ENCODE data around the gene LAMA5. TPM values are rescaled to one million over a fixed set of nuclear protein-coding genes. Genes with fewer than 3 reads are reported as not detected.
A peak's percentile ranks its signal among the peaks of the same experiment; 100 is the strongest.

The LAMA5 gene
- total and polyA plus RNA-seq, 2 experiments from 2014 or later = 162 to 168 TPM

DNA sequence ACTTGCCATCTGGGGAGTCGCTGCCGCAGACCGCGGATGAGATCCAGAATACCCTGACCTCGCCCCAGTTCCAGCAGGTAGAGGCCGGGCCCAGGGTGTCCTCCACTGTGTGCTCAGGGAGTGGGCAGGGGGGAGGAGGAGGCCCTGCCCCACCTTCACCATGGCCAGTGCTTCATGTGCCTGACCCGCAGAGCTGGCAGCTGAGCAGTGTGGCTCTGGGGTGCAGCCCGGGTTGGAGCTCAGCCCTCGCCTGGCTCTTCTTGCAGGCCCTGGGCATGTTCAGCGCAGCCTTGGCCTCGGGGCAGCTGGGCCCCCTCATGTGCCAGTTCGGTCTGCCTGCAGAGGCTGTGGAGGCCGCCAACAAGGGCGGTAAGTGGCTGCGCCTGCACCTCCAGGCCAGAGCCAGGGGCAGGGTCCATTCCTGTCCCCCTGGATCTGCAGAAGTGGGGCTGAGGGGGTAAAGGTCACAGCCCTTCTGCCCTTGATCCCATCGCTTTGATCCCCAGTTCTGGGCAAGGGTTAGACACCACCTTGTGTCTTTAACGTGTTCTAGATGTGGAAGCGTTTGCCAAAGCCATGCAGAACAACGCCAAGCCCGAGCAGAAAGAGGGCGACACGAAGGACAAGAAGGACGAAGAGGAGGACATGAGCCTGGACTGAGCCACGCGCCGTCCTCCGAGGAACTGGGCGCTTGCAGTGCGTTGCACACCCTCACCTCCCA lies 58.9 kb downstream of the LAMA5 start:
- no peak for DNase-seq (ENCODE audit: low read depth in 1 of 2, low spot score in 1 of 2)
- Histone ChIP-seq H3K27ac (peak overlapping the region; percentile 43), H3K4me1 (ENCODE audit: low read depth) (peaks cover 13% of the 10 kb centered on the region), H3K27me3 (no peaks in the 10 kb centered on the region), H3K36me3 (peaks cover 62% of the 10 kb centered on the region), H3K4me3 (no peak overlapping the region), H3K9me3 (ENCODE audit: low read depth) (no peaks in the 10 kb centered on the region)
- TF ChIP-seq CTCF (IDR thresholded peaks at IDR 0.05; ENCODE audit: low read depth, low read length) = no peak

DNA sequence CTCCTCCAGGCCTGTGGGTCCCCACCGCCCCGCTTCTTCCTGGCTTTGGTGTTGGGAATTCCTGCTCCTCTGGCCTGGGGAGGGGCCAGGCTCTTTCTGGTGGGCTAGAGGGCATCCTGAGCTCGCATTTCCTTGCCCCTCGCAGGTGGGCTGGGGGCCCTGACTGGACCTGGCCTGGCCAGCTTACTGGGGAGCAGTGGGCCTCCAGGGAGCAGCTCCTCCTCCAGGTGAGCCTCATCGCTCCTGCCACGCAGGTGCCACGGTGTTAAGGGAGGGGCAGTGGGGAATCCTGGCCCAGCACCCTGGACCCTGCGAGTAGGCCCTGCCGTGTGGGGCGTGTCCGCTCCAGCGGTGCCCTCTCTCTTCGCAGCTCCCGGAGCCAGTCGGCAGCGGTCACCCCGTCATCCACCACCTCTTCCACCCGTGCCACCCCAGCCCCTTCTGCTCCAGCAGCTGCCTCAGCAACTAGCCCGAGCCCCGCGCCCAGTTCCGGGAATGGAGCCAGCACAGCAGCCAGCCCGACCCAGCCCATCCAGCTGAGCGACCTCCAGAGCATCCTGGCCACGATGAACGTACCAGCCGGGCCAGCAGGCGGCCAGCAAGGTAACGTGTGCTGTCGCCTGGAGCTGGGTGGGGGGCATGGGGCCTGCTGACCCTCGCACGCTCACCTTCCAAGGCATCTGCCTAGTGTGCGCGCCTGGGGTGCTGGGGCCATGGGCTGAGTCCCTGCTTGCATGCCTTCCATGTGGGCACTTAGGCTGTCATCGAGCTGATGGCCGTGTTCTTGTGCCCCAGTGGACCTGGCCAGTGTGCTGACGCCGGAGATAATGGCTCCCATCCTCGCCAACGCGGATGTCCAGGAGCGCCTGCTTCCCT lies 59.6 kb downstream of the LAMA5 start:
- Histone ChIP-seq H3K4me1 (ENCODE audit: low read depth) (peaks cover 13% of the 10 kb centered on the region), H3K4me3 (no peak overlapping the region), H3K27me3 (no peaks in the 10 kb centered on the region), H3K36me3 (peaks cover 54% of the 10 kb centered on the region), H3K9me3 (ENCODE audit: low read depth) (no peaks in the 10 kb centered on the region), H3K27ac (peak overlapping the region; percentile 17)
- no peak for TF ChIP-seq CTCF (IDR thresholded peaks at IDR 0.05; ENCODE audit: low read depth, low read length)
- no peak for DNase-seq (ENCODE audit: low read depth in 1 of 2, low spot score in 1 of 2)

DNA sequence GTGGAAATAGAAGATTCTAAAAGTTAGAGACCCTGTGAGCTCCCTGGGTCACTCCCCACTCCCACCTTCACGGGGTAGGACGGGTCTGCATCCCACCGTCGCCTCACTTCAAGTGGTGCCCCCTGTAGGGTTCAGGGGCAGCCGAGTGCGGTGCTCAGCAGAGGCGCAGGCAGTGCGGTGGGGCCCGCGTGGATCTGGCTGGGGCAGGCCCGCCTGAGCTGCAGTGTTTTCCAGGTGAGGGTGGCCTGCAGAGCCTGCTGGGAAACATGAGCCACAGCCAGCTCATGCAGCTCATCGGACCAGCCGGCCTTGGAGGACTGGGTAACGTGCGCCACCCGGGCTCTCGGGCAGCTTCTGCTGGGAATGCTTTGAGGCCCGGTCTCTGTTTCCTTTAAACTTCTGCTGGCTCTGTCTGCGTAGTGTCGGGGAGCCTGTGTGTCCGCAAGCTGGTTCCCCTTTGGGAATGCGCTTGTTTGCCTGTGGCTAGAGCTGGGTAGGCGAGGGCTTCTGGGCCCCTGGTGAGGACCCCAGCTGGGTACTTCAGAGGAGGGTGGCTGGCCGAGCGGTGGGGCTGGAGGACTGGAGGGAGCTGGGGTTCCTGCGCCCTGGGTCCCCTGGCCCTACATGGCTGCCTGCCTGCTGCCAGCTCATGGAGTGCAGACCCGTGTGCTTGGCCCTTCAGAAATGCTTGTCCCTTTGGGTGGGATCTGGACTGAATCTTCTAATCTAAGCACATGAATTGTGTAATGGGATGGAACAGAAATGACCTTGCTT lies 60.5 kb downstream of the LAMA5 start:
- Histone ChIP-seq H3K27ac (peak overlapping the region; percentile 17), H3K4me3 (no peak overlapping the region), H3K9me3 (ENCODE audit: low read depth) (no peaks in the 10 kb centered on the region), H3K36me3 (peaks cover 47% of the 10 kb centered on the region), H3K27me3 (no peaks in the 10 kb centered on the region), H3K4me1 (ENCODE audit: low read depth) (peaks cover 13% of the 10 kb centered on the region)
- no peak for DNase-seq (ENCODE audit: low read depth in 1 of 2, low spot score in 1 of 2)
- TF ChIP-seq CTCF (IDR thresholded peaks at IDR 0.05; ENCODE audit: low read depth, low read length) = no peak

- Histone ChIP-seq H3K4me3 (no peak overlapping the region), H3K9me3 (ENCODE audit: low read depth) (no peaks in the 10 kb centered on the region), H3K4me1 (ENCODE audit: low read depth) (peaks cover 13% of the 10 kb centered on the region), H3K27ac (peak overlapping the region; percentile 17), H3K27me3 (no peaks in the 10 kb centered on the region), H3K36me3 (peaks cover 39% of the 10 kb centered on the region)
- no peak for DNase-seq (ENCODE audit: low read depth in 1 of 2, low spot score in 1 of 2)
- TF ChIP-seq CTCF (IDR thresholded peaks at IDR 0.05; ENCODE audit: low read depth, low read length) = no peak
Measured at GRCh38 chr20:62305765-62306413, 61.2 kb downstream of the LAMA5 start.
